ENCODE data around the gene SRMS. TPM values are rescaled to one million over a fixed set of nuclear protein-coding genes. Genes with fewer than 3 reads are reported as not detected.
"Not testable (repeated sequence)": the region's sequence is repeated elsewhere in the genome, so short reads cannot be mapped to it uniquely, and the experiment has no call there.

SRMS gene
- total and polyA plus RNA-seq, 3 donors from 2014 or later: 0.19 to 0.42 (median 0.24) TPM

GRCh38 chr20:63517376-63518309 lies 29.9 kb downstream of the SRMS start:
- Histone ChIP-seq H3K4me1 (peaks cover 15% of the 10 kb centered on the region), H3K4me3 (no peak overlapping the region), H3K27me3 (no peaks in the 10 kb centered on the region), H3K27ac (no peak overlapping the region), H3K9me3 (no peaks in the 10 kb centered on the region), H3K36me3 (ENCODE audit: low read depth, missing control alignments) (no peaks in the 10 kb centered on the region)
- TF ChIP-seq POLR2A (IDR thresholded peaks at IDR 0.05): no peak
- TF ChIP-seq CTCF (IDR thresholded peaks at IDR 0.05): no peak
- intact Hi-C loops (cut with DNase I; ENCODE audit: low total_unique reads): no loop called here
- WGBS, 2 donors: 95 to 96% methylated on average over 19 to 31 of the region's 32 CpGs
- DNase-seq: no peak

GRCh38 chr20:63514520-63514919 lies 33.0 kb downstream of the SRMS start:
- H3K9me3 ChIP-seq; H3K27me3 ChIP-seq; H3K4me1 ChIP-seq; H3K27ac ChIP-seq; H3K4me3 ChIP-seq; DNase-seq; intact Hi-C loops (cut with DNase I; ENCODE audit: low total_unique reads); H3K36me3 ChIP-seq (ENCODE audit: low read depth, missing control alignments): not testable (repeated sequence)
- WGBS, 2 donors: 80% methylated on average over 10 of the region's 10 CpGs

GRCh38 chr20:63513207-63513606 lies 34.3 kb downstream of the SRMS start:
- no peak for DNase-seq
- 91 to 94% methylated on average over 3 of the region's 3 CpGs for WGBS, 2 donors
- no peak overlapping the region for H3K4me3 ChIP-seq
- no peaks in the 10 kb centered on the region for H3K9me3 ChIP-seq
- H3K27ac ChIP-seq: no peak overlapping the region
- no peaks in the 10 kb centered on the region for H3K4me1 ChIP-seq
- TF ChIP-seq POLR2A (IDR thresholded peaks at IDR 0.05): no peak
- TF ChIP-seq CTCF (IDR thresholded peaks at IDR 0.05): no peak
- intact Hi-C loops (cut with DNase I; ENCODE audit: low total_unique reads): no loop called here
- no peaks in the 10 kb centered on the region for H3K27me3 ChIP-seq
- no peaks in the 10 kb centered on the region for H3K36me3 ChIP-seq (ENCODE audit: low read depth, missing control alignments)

GRCh38 chr20:63509088-63509564 lies 38.4 kb downstream of the SRMS start:
- 78 to 91% methylated on average over 9 of the region's 9 CpGs for WGBS, 2 donors
- H3K9me3 ChIP-seq: no peaks in the 10 kb centered on the region
- no peak overlapping the region for H3K27ac ChIP-seq
- intact Hi-C loops (cut with DNase I; ENCODE audit: low total_unique reads): no loop called here
- DNase-seq: no peak
- no peak overlapping the region for H3K4me3 ChIP-seq
- H3K4me1 ChIP-seq: no peaks in the 10 kb centered on the region
- no peaks in the 10 kb centered on the region for H3K27me3 ChIP-seq
- TF ChIP-seq CTCF (IDR thresholded peaks at IDR 0.05) (no peak), POLR2A (IDR thresholded peaks at IDR 0.05) (no peak)
- H3K36me3 ChIP-seq (ENCODE audit: low read depth, missing control alignments): no peaks in the 10 kb centered on the region

- intact Hi-C loops (cut with DNase I; ENCODE audit: low total_unique reads): no loop called here
- H3K4me1 ChIP-seq: no peaks in the 10 kb centered on the region
- no peak overlapping the region for H3K4me3 ChIP-seq
- DNase-seq: no peak
- no peaks in the 10 kb centered on the region for H3K9me3 ChIP-seq
- H3K27me3 ChIP-seq: no peaks in the 10 kb centered on the region
- H3K27ac ChIP-seq: no peak overlapping the region
- 86 to 91% methylated on average over 33 of the region's 33 CpGs for WGBS, 2 donors
- TF ChIP-seq POLR2A (IDR thresholded peaks at IDR 0.05): no peak
- no peak for TF ChIP-seq CTCF (IDR thresholded peaks at IDR 0.05)
- no peaks in the 10 kb centered on the region for H3K36me3 ChIP-seq (ENCODE audit: low read depth, missing control alignments)
These were observed 39.3 kb downstream of the SRMS start for GRCh38 chr20:63508072-63508768.

Data from testis (tissue), 3 donors.